Cardiac fibroblast (primary cell): ENCODE results near the gene TLR5.

Experiments
- DNase-seq, 2 donors: peaks; one replicate each; pipeline versions ENCODE4 v3.0.0 to v3.0.0-alpha.2; 2010; ENCODE audit warnings: low read depth in 2 of 2
- H3K4me3 ChIP-seq, 2 donors: replicated peaks in 1 of 2; 1 replicate in 1 of 2; 2 replicates in 1 of 2; pipeline ENCODE4 v1.5.1; 2011; ENCODE audit warnings: low read depth in 2 of 2, low read length in 2 of 2, mild to moderate bottlenecking in 2 of 2, moderate library complexity in 1 of 2
- CTCF ChIP-seq: IDR thresholded peaks from one replicate; pipeline ENCODE4 v1.5.1; 2011; ENCODE audit warnings: low read depth, mild to moderate bottlenecking, low read length, inconsistent platforms

TLR5 gene

GRCh38 chr1:223150443-223150842 is 7.4 kb upstream of the TLR5 start:
- no peak overlapping the region for H3K4me3 ChIP-seq
- TF ChIP-seq CTCF: no peak
- no peak for DNase-seq

- no peak for TF ChIP-seq CTCF
- DNase-seq: no peak
- H3K4me3 ChIP-seq: no peak overlapping the region
These were observed 4.8 kb upstream of the TLR5 start for GRCh38 chr1:223147873-223148272.

GRCh38 chr1:223147409-223147808 is 4.4 kb upstream of the TLR5 start:
- DNase-seq: no peak
- no peak for TF ChIP-seq CTCF
- H3K4me3 ChIP-seq: no peak overlapping the region

GRCh38 chr1:223146745-223147144 is 3.7 kb upstream of the TLR5 start:
- no peak for DNase-seq
- H3K4me3 ChIP-seq: no peak overlapping the region
- TF ChIP-seq CTCF: no peak

- DNase-seq: no peak
- TF ChIP-seq CTCF: no peak
- no peak overlapping the region for H3K4me3 ChIP-seq
These were observed 1.9 kb upstream of the TLR5 start for GRCh38 chr1:223144914-223145313.

- H3K4me3 ChIP-seq: no peak overlapping the region
- DNase-seq: no peak
These were observed 1.4 kb upstream of the TLR5 start for GRCh38 chr1:223144431-223144830.

More at GRCh38 chr1:223144431-223144830, 1.4 kb upstream of the TLR5 start:
- TF ChIP-seq CTCF: no peak
